Liver (tissue), 9 donors: Measurements from ENCODE around the gene SLC9A8. TPM values are rescaled to one million over a fixed set of nuclear protein-coding genes. Genes with fewer than 3 reads are reported as not detected.

Experiments
- DNase-seq: peaks from one replicate; pipeline ENCODE4 v3.0.0-alpha.2; 2017; ENCODE audit warnings: low spot score
- H3K27ac ChIP-seq, 2 donors: one replicate each; pipeline ENCODE4 v1.7.0; 2013; ENCODE audit warnings: inconsistent platforms in 2 of 2, low read length in 2 of 2, control low read depth in 1 of 2, low read depth in 1 of 2, mild to moderate bottlenecking in 1 of 2
- H3K27me3 ChIP-seq, 4 donors: one replicate each; pipeline versions ENCODE4 v1.6.1 to v1.7.0; 2013; ENCODE audit warnings: low read length in 3 of 4, inconsistent platforms in 1 of 4, mild to moderate bottlenecking in 1 of 4, moderate library complexity in 1 of 4; ENCODE audit not compliant: control insufficient read depth in 4 of 4, insufficient read depth in 4 of 4
- H3K36me3 ChIP-seq, 4 donors: one replicate each; pipeline versions ENCODE4 v1.6.1 to v1.7.0; 2013; ENCODE audit warnings: low read length in 3 of 4, mild to moderate bottlenecking in 3 of 4, low read depth in 1 of 4, moderate library complexity in 1 of 4; ENCODE audit not compliant: control insufficient read depth in 4 of 4, insufficient read depth in 3 of 4
- H3K4me1 ChIP-seq, 4 donors: one replicate each; pipeline versions ENCODE4 v1.6.1 to v1.7.0; 2013; ENCODE audit warnings: low read length in 3 of 4, mild to moderate bottlenecking in 3 of 4, moderate library complexity in 1 of 4; ENCODE audit not compliant: control insufficient read depth in 4 of 4, insufficient read depth in 4 of 4
- H3K4me3 ChIP-seq, 3 donors: one replicate each; pipeline versions ENCODE4 v1.6.1 to v1.7.0; 2013; ENCODE audit warnings: low read length in 3 of 3, control low read depth in 1 of 3, low read depth in 1 of 3, mild to moderate bottlenecking in 1 of 3
- H3K9ac ChIP-seq, 2 donors: one replicate each; pipeline ENCODE4 v1.7.0; 2013; ENCODE audit warnings: low read length in 2 of 2, mild to moderate bottlenecking in 2 of 2, moderate library complexity in 2 of 2, control low read depth in 1 of 2, low read depth in 1 of 2
- H3K9me3 ChIP-seq, 4 donors: one replicate each; pipeline versions ENCODE4 v1.6.1 to v1.7.0; 2013; ENCODE audit warnings: low read length in 3 of 4; ENCODE audit not compliant: control insufficient read depth in 4 of 4
- EGR1 ChIP-seq, 2 donors: IDR thresholded peaks; 2 replicates each; pipeline ENCODE4 v1.6.1; 2016 to 2018; ENCODE audit warnings: antibody characterized with exemption in 2 of 2, low read depth in 2 of 2
- FOXA2 ChIP-seq: IDR thresholded peaks from 2 replicates; pipeline ENCODE4 v1.6.1; 2016; ENCODE audit warnings: antibody characterized with exemption
- HNF4A ChIP-seq, 2 donors: conservative IDR thresholded peaks; 2 replicates each; pipeline ENCODE4 v1.6.1; 2016; ENCODE audit warnings: antibody characterized with exemption in 2 of 2, mild to moderate bottlenecking in 2 of 2
- HNF4G ChIP-seq: IDR thresholded peaks from 2 replicates; pipeline ENCODE4 v1.6.1; 2016; ENCODE audit warnings: antibody characterized with exemption
- MAX ChIP-seq: IDR thresholded peaks from 2 replicates; pipeline ENCODE4 v1.6.1; 2016; ENCODE audit warnings: antibody characterized with exemption
- NR2F2 ChIP-seq: IDR thresholded peaks from 2 replicates; pipeline ENCODE4 v1.6.1; 2016; ENCODE audit warnings: antibody characterized with exemption
- RAD21 ChIP-seq, 2 donors: IDR thresholded peaks; 2 replicates each; pipeline ENCODE4 v1.6.1; 2016; ENCODE audit warnings: antibody characterized with exemption in 2 of 2, mild to moderate bottlenecking in 2 of 2
- TAF1 ChIP-seq: conservative IDR thresholded peaks from 2 replicates; pipeline ENCODE4 v1.6.1; 2016; ENCODE audit warnings: antibody characterized with exemption, mild to moderate bottlenecking
- YY1 ChIP-seq: IDR thresholded peaks from 2 replicates; pipeline ENCODE4 v1.6.1; 2016; ENCODE audit warnings: antibody characterized with exemption, mild to moderate bottlenecking
- WGBS: extraction: QIAGEN DNeasy Blood & Tissue Kit; methylation state at CpG from one replicate; pipeline ENCODE4 v1.1.7; 2013; 5-methylcytosine and 5-hydroxymethylcytosine counted together
- polyA plus RNA-seq, 2 donors: library from polyadenylated mRNA; stranded (reverse) in 1 of 2; unstranded in 1 of 2; fragments of 200-250 nt in 1 of 2; fragments of >200 nt in 1 of 2; fragmentation: Nextera tagmentation in 1 of 2; extraction: Ambion mirVana in 1 of 2; gene quantifications; one replicate each; pipeline versions ENCODE4 v1.2.1 to v1.2.3, GENCODE V29; 2013 to 2015
- total RNA-seq, 2 donors: library from RNA; depleted of rRNA; stranded (reverse); fragments of >200 nt; gene quantifications; one replicate each; pipeline ENCODE4 v1.2.3, GENCODE V29; 2014
- TF ChIP-seq, protein P1 (sequence below): IDR thresholded peaks from 2 replicates; pipeline ENCODE4 v1.6.1; 2016; ENCODE audit warnings: antibody characterized with exemption, mild to moderate bottlenecking
- TF ChIP-seq, protein P2 (sequence below): IDR thresholded peaks from 2 replicates; pipeline ENCODE4 v1.6.1; 2016; ENCODE audit warnings: antibody characterized with exemption
- TF ChIP-seq, protein P3 (sequence below): fragments of 150-350 bp; IDR thresholded peaks from 2 replicates; pipeline ENCODE4 v1.5.1; 2017; ENCODE audit warnings: improper control_type of control experiment, low read depth, low read length; ENCODE audit not compliant: missing input control
- donor health status: healthy.
- donor health status: healthy.
- donor health status: healthy.
- donor health status: healthy.
- donor health status: healthy.

SLC9A8 gene
- total and polyA plus RNA-seq, 4 donors, result 4.0 to 9.5 (median 8.6) TPM

DNA sequence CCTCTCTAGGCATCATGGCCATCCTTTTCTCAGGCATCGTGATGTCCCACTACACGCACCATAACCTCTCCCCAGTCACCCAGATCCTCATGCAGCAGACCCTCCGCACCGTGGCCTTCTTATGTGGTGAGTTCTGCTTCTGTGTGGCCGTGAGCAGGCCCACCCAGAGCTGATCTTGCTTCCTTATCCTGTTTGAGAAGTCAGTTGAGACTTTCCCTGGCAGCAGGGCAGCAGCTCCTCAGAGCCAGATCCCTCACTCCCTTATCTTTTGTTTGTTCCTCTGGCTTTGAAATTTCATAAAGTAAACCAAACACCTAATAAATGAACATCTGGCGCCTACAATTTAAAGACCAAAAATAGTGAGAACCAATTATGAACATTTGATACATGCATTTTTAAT, 62.1 kb downstream of the SLC9A8 start (continued):
- TF ChIP-seq, protein P1, sequence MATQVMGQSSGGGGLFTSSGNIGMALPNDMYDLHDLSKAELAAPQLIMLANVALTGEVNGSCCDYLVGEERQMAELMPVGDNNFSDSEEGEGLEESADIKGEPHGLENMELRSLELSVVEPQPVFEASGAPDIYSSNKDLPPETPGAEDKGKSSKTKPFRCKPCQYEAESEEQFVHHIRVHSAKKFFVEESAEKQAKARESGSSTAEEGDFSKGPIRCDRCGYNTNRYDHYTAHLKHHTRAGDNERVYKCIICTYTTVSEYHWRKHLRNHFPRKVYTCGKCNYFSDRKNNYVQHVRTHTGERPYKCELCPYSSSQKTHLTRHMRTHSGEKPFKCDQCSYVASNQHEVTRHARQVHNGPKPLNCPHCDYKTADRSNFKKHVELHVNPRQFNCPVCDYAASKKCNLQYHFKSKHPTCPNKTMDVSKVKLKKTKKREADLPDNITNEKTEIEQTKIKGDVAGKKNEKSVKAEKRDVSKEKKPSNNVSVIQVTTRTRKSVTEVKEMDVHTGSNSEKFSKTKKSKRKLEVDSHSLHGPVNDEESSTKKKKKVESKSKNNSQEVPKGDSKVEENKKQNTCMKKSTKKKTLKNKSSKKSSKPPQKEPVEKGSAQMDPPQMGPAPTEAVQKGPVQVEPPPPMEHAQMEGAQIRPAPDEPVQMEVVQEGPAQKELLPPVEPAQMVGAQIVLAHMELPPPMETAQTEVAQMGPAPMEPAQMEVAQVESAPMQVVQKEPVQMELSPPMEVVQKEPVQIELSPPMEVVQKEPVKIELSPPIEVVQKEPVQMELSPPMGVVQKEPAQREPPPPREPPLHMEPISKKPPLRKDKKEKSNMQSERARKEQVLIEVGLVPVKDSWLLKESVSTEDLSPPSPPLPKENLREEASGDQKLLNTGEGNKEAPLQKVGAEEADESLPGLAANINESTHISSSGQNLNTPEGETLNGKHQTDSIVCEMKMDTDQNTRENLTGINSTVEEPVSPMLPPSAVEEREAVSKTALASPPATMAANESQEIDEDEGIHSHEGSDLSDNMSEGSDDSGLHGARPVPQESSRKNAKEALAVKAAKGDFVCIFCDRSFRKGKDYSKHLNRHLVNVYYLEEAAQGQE, result no peak

- Histone ChIP-seq H3K27me3 (no peaks in the 10 kb centered on the region), H3K27ac (no peak overlapping the region), H3K4me1 (no peaks in the 10 kb centered on the region), H3K4me3 (no peak overlapping the region), H3K9me3 (no peaks in the 10 kb centered on the region), H3K36me3 (peaks cover 4 to 31% (median 18%) of the 10 kb centered on the region in 4 donors), H3K9ac (no peak overlapping the region)
- no peak for DNase-seq
- WGBS, result 80% methylated on average over 4 of the region's 4 CpGs
- TF ChIP-seq MAX (no peak), FOXA2 (no peak)
- TF ChIP-seq, protein P1, result no peak
- TF ChIP-seq, protein P2, sequence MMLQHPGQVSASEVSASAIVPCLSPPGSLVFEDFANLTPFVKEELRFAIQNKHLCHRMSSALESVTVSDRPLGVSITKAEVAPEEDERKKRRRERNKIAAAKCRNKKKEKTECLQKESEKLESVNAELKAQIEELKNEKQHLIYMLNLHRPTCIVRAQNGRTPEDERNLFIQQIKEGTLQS, result no peak
These were observed 64.8 kb downstream of the SLC9A8 start for GRCh38 chr20:49877386-49877921.

DNA sequence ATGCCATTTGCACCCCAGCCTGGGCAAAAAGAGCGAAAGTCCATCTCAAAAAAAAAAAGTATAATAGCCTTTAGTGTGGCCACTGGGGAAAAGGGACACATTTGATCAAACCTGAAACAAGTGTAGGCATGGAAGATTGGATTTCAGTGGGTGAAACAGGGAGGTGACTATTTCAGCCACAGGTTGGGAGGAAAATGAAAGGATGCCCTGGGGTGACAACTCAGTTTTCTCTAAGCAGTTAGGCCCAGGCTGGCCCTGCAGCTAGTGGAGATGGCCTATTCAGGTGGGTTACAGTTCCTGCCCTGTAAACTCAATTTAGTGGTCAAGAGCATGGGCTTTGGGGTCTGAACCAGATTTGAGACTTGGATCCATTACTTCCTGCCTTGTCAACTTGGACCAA, 66.3 kb downstream of the SLC9A8 start:
- Histone ChIP-seq H3K27me3 (no peaks in the 10 kb centered on the region), H3K4me3 (no peak overlapping the region), H3K9me3 (no peaks in the 10 kb centered on the region), H3K9ac (no peak overlapping the region), H3K36me3 (peaks cover 4 to 42% (median 26%) of the 10 kb centered on the region in 4 donors), H3K27ac (no peak overlapping the region), H3K4me1 (no peaks in the 10 kb centered on the region)
- 93% methylated on average over 1 of the region's 1 CpG for WGBS
- TF ChIP-seq, protein P1, result no peak
- TF ChIP-seq TAF1 (no peak), FOXA2 (no peak), HNF4A (conservative IDR thresholded peaks at IDR 0.05) (no peak), EGR1 (IDR thresholded peaks at IDR 0.05; ENCODE audit: low read depth in 2 of 2) (no peak), HNF4G (no peak), RAD21 (IDR thresholded peaks at IDR 0.05) (no peak), YY1 (no peak), NR2F2 (no peak)
- TF ChIP-seq, protein P3, sequence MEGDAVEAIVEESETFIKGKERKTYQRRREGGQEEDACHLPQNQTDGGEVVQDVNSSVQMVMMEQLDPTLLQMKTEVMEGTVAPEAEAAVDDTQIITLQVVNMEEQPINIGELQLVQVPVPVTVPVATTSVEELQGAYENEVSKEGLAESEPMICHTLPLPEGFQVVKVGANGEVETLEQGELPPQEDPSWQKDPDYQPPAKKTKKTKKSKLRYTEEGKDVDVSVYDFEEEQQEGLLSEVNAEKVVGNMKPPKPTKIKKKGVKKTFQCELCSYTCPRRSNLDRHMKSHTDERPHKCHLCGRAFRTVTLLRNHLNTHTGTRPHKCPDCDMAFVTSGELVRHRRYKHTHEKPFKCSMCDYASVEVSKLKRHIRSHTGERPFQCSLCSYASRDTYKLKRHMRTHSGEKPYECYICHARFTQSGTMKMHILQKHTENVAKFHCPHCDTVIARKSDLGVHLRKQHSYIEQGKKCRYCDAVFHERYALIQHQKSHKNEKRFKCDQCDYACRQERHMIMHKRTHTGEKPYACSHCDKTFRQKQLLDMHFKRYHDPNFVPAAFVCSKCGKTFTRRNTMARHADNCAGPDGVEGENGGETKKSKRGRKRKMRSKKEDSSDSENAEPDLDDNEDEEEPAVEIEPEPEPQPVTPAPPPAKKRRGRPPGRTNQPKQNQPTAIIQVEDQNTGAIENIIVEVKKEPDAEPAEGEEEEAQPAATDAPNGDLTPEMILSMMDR, result no peak
- TF ChIP-seq, protein P2, result no peak
- no peak for DNase-seq
